ENCODE measurements around the gene VPS35. TPM values are rescaled to one million over a fixed set of nuclear protein-coding genes. Genes with fewer than 3 reads are reported as not detected.

The VPS35 gene
- total RNA-seq, 1 donor = 159 TPM

GRCh38 chr16:46689365-46690280 lies 645 bp upstream of the VPS35 start, which contains the start of gene ORC6:
Gene ORC6 (plus strand): TSS chr16:46689659. CDS start chr16:46689706, 47 bp downstream.
- DNase-seq (ENCODE audit: insufficient read length, low spot score, missing footprints) = peak; percentile 97
- peaks cover 63% of the 10 kb centered on the region for H3K79me2 ChIP-seq (ENCODE audit: insufficient read depth, low read length)

GRCh38 chr16:46688101-46688653 lies 801 bp downstream of the VPS35 start:
- peak overlapping the region; percentile 97 for H2AFZ ChIP-seq (ENCODE audit: low read length)
- H3K4me2 ChIP-seq (ENCODE audit: insufficient read depth, low read length) = peak overlapping the region; percentile 95
- peak overlapping the region; percentile 87 for H3K4me3 ChIP-seq (ENCODE audit: insufficient read depth, low read length)
- peaks cover 78% of the 10 kb centered on the region for H3K79me2 ChIP-seq (ENCODE audit: insufficient read depth, low read length)
- H3K4me1 ChIP-seq (ENCODE audit: insufficient read depth, low read length) = peaks cover 34% of the 10 kb centered on the region
- H3K27me3 ChIP-seq (ENCODE audit: insufficient read depth, low read length) = no peaks in the 10 kb centered on the region
- H3K36me3 ChIP-seq (ENCODE audit: insufficient read depth, low read length) = peaks cover under 1% of the 10 kb centered on the region
- DNase-seq (ENCODE audit: insufficient read length, low spot score, missing footprints) = no peak
- H4K20me1 ChIP-seq (ENCODE audit: insufficient read depth, low read length) = peaks cover 32% of the 10 kb centered on the region
- TF ChIP-seq CTCF (IDR thresholded peaks at IDR 0.05; ENCODE audit: extremely low read depth, low read depth, low read length) = no peak
- H3K27ac ChIP-seq (ENCODE audit: low read depth, low read length) = peak overlapping the region; percentile 95
- no peaks in the 10 kb centered on the region for H3K9me3 ChIP-seq (ENCODE audit: low read depth, low read length)

More at GRCh38 chr16:46689365-46690280, 645 bp upstream of the VPS35 start, which contains the start of gene ORC6:
- TF ChIP-seq CTCF (IDR thresholded peaks at IDR 0.05; ENCODE audit: extremely low read depth, low read depth, low read length) = peak; percentile 63
- Histone ChIP-seq H3K36me3 (ENCODE audit: insufficient read depth, low read length) (peaks cover 4% of the 10 kb centered on the region), H2AFZ (ENCODE audit: low read length) (peak within 1 kb of the TSS; percentile 97), H3K27ac (ENCODE audit: low read depth, low read length) (peak within 1 kb of the TSS; percentile 95), H3K4me2 (ENCODE audit: insufficient read depth, low read length) (peak within 1 kb of the TSS; percentile 96), H3K9me3 (ENCODE audit: low read depth, low read length) (no peaks in the 10 kb centered on the region), H3K27me3 (ENCODE audit: insufficient read depth, low read length) (no peaks in the 10 kb centered on the region), H4K20me1 (ENCODE audit: insufficient read depth, low read length) (peaks cover 25% of the 10 kb centered on the region), H3K4me1 (ENCODE audit: insufficient read depth, low read length) (peaks cover 34% of the 10 kb centered on the region), H3K4me3 (ENCODE audit: insufficient read depth, low read length) (peak within 1 kb of the TSS; percentile 87)

GRCh38 chr16:46687486-46687885 lies 1.5 kb downstream of the VPS35 start:
- Histone ChIP-seq H4K20me1 (ENCODE audit: insufficient read depth, low read length) (peaks cover 32% of the 10 kb centered on the region), H3K27ac (ENCODE audit: low read depth, low read length) (no peak overlapping the region), H3K36me3 (ENCODE audit: insufficient read depth, low read length) (no peaks in the 10 kb centered on the region), H3K27me3 (ENCODE audit: insufficient read depth, low read length) (no peaks in the 10 kb centered on the region), H2AFZ (ENCODE audit: low read length) (no peak overlapping the region), H3K4me3 (ENCODE audit: insufficient read depth, low read length) (peak overlapping the region; percentile 87), H3K9me3 (ENCODE audit: low read depth, low read length) (no peaks in the 10 kb centered on the region), H3K79me2 (ENCODE audit: insufficient read depth, low read length) (peaks cover 84% of the 10 kb centered on the region), H3K4me1 (ENCODE audit: insufficient read depth, low read length) (peaks cover 34% of the 10 kb centered on the region), H3K4me2 (ENCODE audit: insufficient read depth, low read length) (peak overlapping the region; percentile 95)
- DNase-seq (ENCODE audit: insufficient read length, low spot score, missing footprints) = no peak
- TF ChIP-seq CTCF (IDR thresholded peaks at IDR 0.05; ENCODE audit: extremely low read depth, low read depth, low read length) = no peak

Measured in osteoblast (primary cell).